Left ventricle myocardium inferior (tissue), 1 donor: ENCODE results near the gene SLC38A1. TPM values are rescaled to one million over a fixed set of nuclear protein-coding genes. Genes with fewer than 3 reads are reported as not detected.

ENCODE experiments used
- DNase-seq: peaks from one replicate; pipeline ENCODE4 v3.0.0-alpha.2; 2020
- H3K27ac ChIP-seq: fragments of 200-600 bp; replicated peaks from 2 replicates; pipeline ENCODE4 v1.8.0; 2021
- H3K27me3 ChIP-seq: fragments of 200-600 bp; 2 replicates; pipeline ENCODE4 v1.8.0; 2021; ENCODE audit warnings: low read depth
- H3K36me3 ChIP-seq: fragments of 200-600 bp; 2 replicates; pipeline ENCODE4 v1.8.0; 2021
- H3K4me1 ChIP-seq: fragments of 200-600 bp; 2 replicates; pipeline ENCODE4 v1.8.0; 2021
- H3K4me3 ChIP-seq: fragments of 200-600 bp; 2 replicates; pipeline ENCODE4 v1.8.0; 2021; ENCODE audit warnings: mild to moderate bottlenecking, moderate library complexity
- H3K9me3 ChIP-seq: fragments of 200-600 bp; replicated peaks from 2 replicates; pipeline ENCODE4 v1.8.0; 2021
- intact Hi-C: fragments of 100-400 bp; cut with micrococcal nuclease; formaldehyde crosslinking; loops from one replicate; pipeline ENCODE4 v1.11.0; 2022
- total RNA-seq: library from RNA; stranded (reverse); fragmentation: NEBNext Ultra II Directional; extraction: Animal tissue kit (Norgen Biotek cat#: 25700); gene quantifications from one replicate; pipeline ENCODE4 v1.2.1, GENCODE V29; 2021
- TF ChIP-seq, protein P1 (sequence below): fragments of 200-600 bp; IDR thresholded peaks from 2 replicates; pipeline ENCODE4 v1.8.0; 2021; ENCODE audit warnings: antibody characterized with exemption, mild to moderate bottlenecking, borderline replicate concordance
- donor health status: DM: no; HTN: yes; CAD: no; lungs with severe emphysema.

The SLC38A1 gene
- total RNA-seq, 1 donor from 2014 or later: 134 TPM

DNA sequence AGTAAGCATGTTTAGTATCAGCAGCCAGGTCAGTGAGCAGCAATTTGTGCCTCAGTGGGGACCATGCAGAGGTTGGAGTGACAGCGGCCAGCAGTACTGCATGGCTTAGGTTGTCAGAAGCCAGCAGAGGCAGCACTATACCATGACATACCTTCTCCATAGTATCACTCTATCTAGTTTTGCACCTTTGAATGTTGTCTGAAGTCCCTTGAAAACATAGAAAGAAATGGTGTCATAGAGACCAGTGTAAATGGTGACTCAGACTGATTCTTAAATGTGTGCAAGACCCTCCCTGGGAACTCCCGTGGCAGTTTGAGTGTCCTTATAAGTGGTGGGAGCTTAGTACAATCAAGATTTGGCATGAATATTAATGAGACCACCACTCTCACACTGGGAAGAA lies 124.4 kb downstream of the SLC38A1 start:
- no peak overlapping the region for H3K27ac ChIP-seq
- no peak overlapping the region for H3K4me3 ChIP-seq
- H3K27me3 ChIP-seq: no peaks in the 10 kb centered on the region
- no peaks in the 10 kb centered on the region for H3K4me1 ChIP-seq
- H3K9me3 ChIP-seq: no peaks in the 10 kb centered on the region
- H3K36me3 ChIP-seq: no peaks in the 10 kb centered on the region
- DNase-seq: no peak
- TF ChIP-seq, protein P1, sequence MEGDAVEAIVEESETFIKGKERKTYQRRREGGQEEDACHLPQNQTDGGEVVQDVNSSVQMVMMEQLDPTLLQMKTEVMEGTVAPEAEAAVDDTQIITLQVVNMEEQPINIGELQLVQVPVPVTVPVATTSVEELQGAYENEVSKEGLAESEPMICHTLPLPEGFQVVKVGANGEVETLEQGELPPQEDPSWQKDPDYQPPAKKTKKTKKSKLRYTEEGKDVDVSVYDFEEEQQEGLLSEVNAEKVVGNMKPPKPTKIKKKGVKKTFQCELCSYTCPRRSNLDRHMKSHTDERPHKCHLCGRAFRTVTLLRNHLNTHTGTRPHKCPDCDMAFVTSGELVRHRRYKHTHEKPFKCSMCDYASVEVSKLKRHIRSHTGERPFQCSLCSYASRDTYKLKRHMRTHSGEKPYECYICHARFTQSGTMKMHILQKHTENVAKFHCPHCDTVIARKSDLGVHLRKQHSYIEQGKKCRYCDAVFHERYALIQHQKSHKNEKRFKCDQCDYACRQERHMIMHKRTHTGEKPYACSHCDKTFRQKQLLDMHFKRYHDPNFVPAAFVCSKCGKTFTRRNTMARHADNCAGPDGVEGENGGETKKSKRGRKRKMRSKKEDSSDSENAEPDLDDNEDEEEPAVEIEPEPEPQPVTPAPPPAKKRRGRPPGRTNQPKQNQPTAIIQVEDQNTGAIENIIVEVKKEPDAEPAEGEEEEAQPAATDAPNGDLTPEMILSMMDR: no peak
- intact Hi-C loops: no loop called here

DNA sequence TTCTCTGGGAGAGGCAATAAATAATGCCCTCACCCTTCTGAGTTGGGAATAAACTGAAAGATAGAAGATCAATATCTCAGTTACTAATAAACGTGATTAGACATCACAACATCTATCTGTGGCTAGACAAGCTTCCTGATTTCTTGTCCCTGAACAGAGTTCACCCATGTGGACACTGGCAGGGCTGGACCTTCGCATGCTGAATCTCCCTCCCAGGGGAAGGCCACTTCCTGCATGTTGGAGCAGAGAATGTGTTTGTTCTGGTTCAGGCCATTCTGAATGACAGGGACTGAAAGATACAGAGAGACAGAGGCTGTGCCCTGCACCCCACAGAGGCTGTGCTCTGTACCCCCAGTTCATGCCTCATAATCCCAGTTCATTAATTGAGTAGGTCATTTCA lies 132.6 kb downstream of the SLC38A1 start:
- Histone ChIP-seq H3K9me3 (no peaks in the 10 kb centered on the region), H3K4me1 (peaks cover 17% of the 10 kb centered on the region), H3K4me3 (no peak overlapping the region), H3K36me3 (no peaks in the 10 kb centered on the region), H3K27ac (no peak overlapping the region), H3K27me3 (no peaks in the 10 kb centered on the region)
- TF ChIP-seq, protein P1: no peak
- intact Hi-C loops: no loop called here
- no peak for DNase-seq

DNA sequence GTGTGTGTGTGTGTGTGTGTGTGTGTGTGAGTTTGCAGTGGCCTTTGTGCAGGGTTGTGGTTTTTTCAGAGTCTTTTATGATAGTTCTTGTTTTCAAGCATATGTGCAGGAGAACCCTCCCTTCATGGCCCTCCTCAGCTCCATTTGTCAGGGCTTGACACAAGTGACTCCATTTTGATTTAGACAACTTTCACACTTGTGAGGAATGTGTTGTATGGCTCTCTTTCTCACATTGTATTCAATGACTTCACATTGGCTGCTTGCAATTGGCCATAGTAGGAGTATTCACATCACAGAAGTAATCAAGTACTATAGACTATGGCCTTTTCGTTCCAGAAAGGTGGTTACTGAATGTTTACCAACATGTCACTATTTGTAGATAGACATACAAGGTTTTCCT lies 133.1 kb downstream of the SLC38A1 start:
- H3K27ac ChIP-seq: no peak overlapping the region
- DNase-seq: no peak
- H3K27me3 ChIP-seq: no peaks in the 10 kb centered on the region
- intact Hi-C loops: no loop called here
- no peak overlapping the region for H3K4me3 ChIP-seq
- TF ChIP-seq, protein P1: no peak
- H3K4me1 ChIP-seq: peaks cover 17% of the 10 kb centered on the region
- no peaks in the 10 kb centered on the region for H3K36me3 ChIP-seq
- H3K9me3 ChIP-seq: no peaks in the 10 kb centered on the region

DNA sequence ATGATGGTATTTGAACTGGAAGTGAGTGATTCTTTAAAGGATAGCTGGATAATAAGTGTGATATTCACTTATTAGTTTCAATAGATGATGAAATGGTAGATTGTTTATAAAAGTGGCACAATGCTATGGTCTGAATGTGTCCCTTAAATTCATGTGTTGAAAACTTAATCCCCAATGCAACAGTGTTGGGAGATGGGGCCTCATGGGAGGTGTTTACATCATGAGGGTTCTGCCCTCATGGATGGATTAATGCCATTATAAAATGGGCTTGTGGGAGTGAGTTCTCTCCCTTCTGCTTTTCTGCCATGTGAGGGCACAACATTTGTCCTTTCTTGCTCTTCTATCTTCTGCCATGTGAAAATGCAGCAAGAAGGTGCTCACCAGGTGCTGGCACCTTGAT lies 134.0 kb downstream of the SLC38A1 start:
- Histone ChIP-seq H3K36me3 (no peaks in the 10 kb centered on the region), H3K9me3 (no peaks in the 10 kb centered on the region), H3K4me3 (no peak overlapping the region), H3K27ac (no peak overlapping the region), H3K4me1 (peaks cover 17% of the 10 kb centered on the region), H3K27me3 (no peaks in the 10 kb centered on the region)
- TF ChIP-seq, protein P1: no peak
- DNase-seq: no peak
- intact Hi-C loops: no loop called here

DNA sequence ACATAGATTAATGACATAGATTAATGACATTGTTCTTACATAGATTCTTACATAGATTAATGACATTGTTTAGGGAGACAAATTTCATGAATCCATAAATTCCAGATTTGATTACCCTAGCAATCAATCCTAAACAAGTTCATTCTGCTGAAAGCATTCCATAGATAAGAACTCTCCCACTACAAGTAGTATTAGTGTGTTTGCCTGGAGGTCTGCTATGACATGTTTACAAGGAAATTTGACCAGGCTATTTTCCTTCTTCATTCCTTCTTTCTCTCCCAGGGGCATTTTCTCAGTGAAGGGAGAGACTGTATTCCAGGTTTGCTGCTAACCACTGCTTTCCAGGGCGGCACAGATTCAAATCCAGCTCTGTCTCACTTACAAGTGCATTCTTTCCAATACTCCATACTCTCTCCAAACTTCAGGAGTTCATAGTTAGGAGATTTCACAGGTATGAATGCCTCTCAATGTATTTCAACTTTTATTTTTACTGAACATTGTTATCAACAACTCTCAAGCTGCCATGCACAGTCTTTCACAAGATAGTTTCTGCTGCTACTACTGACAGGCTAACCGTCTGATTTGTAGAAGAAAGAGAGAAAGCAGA lies 134.5 kb downstream of the SLC38A1 start:
- H3K4me3 ChIP-seq: no peak overlapping the region
- no peaks in the 10 kb centered on the region for H3K27me3 ChIP-seq
- no peaks in the 10 kb centered on the region for H3K9me3 ChIP-seq
- DNase-seq: no peak
- intact Hi-C loops: no loop called here
- TF ChIP-seq, protein P1: no peak
- H3K36me3 ChIP-seq: no peaks in the 10 kb centered on the region
- peaks cover 17% of the 10 kb centered on the region for H3K4me1 ChIP-seq
- H3K27ac ChIP-seq: no peak overlapping the region
